Endothelial cell (in vitro differentiated cells): Measurements from ENCODE around the gene RAB1A. TPM values are rescaled to one million over a fixed set of nuclear protein-coding genes. Genes with fewer than 3 reads are reported as not detected.

ENCODE experiments used
- DNase-seq: peaks from one replicate; pipeline ENCODE4 v3.0.0; 2021; ENCODE audit warnings: low spot score
- H3K27ac Mint-ChIP-seq: one replicate; pipeline ENCODE4 v1.8.0; 2021; ENCODE audit warnings: mixed read lengths, inconsistent platforms; ENCODE audit not compliant: unreplicated experiment
- H3K27me3 Mint-ChIP-seq: one replicate; pipeline ENCODE4 v1.8.0; 2021; ENCODE audit warnings: mild to moderate bottlenecking, moderate library complexity, mixed read lengths, inconsistent platforms; ENCODE audit not compliant: unreplicated experiment
- H3K36me3 Mint-ChIP-seq: one replicate; pipeline ENCODE4 v1.8.0; 2021; ENCODE audit warnings: mild to moderate bottlenecking, low read depth, mixed read lengths, inconsistent platforms; ENCODE audit not compliant: unreplicated experiment
- H3K4me1 Mint-ChIP-seq: one replicate; pipeline ENCODE4 v1.8.0; 2021; ENCODE audit warnings: mild to moderate bottlenecking, mixed read lengths, inconsistent platforms; ENCODE audit not compliant: unreplicated experiment
- H3K4me3 Mint-ChIP-seq: one replicate; pipeline ENCODE4 v1.8.0; 2021; ENCODE audit warnings: mild to moderate bottlenecking, mixed read lengths, inconsistent platforms; ENCODE audit not compliant: unreplicated experiment
- H3K9me3 Mint-ChIP-seq: one replicate; pipeline ENCODE4 v1.8.0; 2021; ENCODE audit warnings: mixed read lengths, inconsistent platforms; ENCODE audit not compliant: unreplicated experiment
- CTCF ChIP-seq: fragments of 200-600 bp; sonication (generic); IDR thresholded peaks from one replicate; pipeline ENCODE4 v1.5.0; 2021; ENCODE audit warnings: antibody characterized with exemption; ENCODE audit not compliant: unreplicated experiment
- total RNA-seq: library from RNA; stranded (reverse); fragmentation: NEBNext Ultra II Directional; extraction: Animal tissue kit (Norgen Biotek cat#: 25700); gene quantifications from one replicate; pipeline ENCODE4 v1.2.1, GENCODE V29; 2021; ENCODE audit not compliant: unreplicated experiment

RAB1A gene
- total RNA-seq, 1 donor from 2014 or later, result 160 TPM

GRCh38 chr2:65056215-65057053 is 73.5 kb downstream of the RAB1A start, which contains the start of gene CEP68:
TSS of gene CEP68 (plus strand) at chr2:65056416. CDS start at chr2:65069445, 13,029 bp downstream.
- DNase-seq, result peak; percentile 94
- TF ChIP-seq CTCF, result no peak
- Mint-ChIP-seq H3K27ac (peak within 1 kb of the TSS; percentile 90), H3K36me3 (peaks cover 19% of the 10 kb centered on the region), H3K4me1 (peaks cover 48% of the 10 kb centered on the region), H3K9me3 (no peaks in the 10 kb centered on the region), H3K4me3 (peak within 1 kb of the TSS; percentile 96), H3K27me3 (peaks cover 20% of the 10 kb centered on the region)

- H3K27ac Mint-ChIP-seq, result peak overlapping the region; percentile 20
- H3K4me3 Mint-ChIP-seq, result peak overlapping the region; percentile 96
- no peak for DNase-seq
- no peaks in the 10 kb centered on the region for H3K9me3 Mint-ChIP-seq
- H3K36me3 Mint-ChIP-seq, result peaks cover 17% of the 10 kb centered on the region
- peaks cover 43% of the 10 kb centered on the region for H3K4me1 Mint-ChIP-seq
- no peak for TF ChIP-seq CTCF
- peaks cover 20% of the 10 kb centered on the region for H3K27me3 Mint-ChIP-seq
Measured at GRCh38 chr2:65055422-65056214, 74.3 kb downstream of the RAB1A start.

- Mint-ChIP-seq H3K36me3 (peaks cover 17% of the 10 kb centered on the region), H3K4me3 (peak overlapping the region; percentile 96), H3K9me3 (no peaks in the 10 kb centered on the region), H3K4me1 (peaks cover 38% of the 10 kb centered on the region), H3K27ac (no peak overlapping the region), H3K27me3 (peaks cover 20% of the 10 kb centered on the region)
- TF ChIP-seq CTCF, result no peak
- DNase-seq, result no peak
Measured at GRCh38 chr2:65054749-65055421, 75.0 kb downstream of the RAB1A start.

- DNase-seq, result no peak
- H3K36me3 Mint-ChIP-seq, result peaks cover 22% of the 10 kb centered on the region
- H3K27ac Mint-ChIP-seq, result no peak overlapping the region
- H3K9me3 Mint-ChIP-seq, result no peaks in the 10 kb centered on the region
- peaks cover 14% of the 10 kb centered on the region for H3K27me3 Mint-ChIP-seq
- TF ChIP-seq CTCF, result no peak
- H3K4me3 Mint-ChIP-seq, result no peak overlapping the region
- H3K4me1 Mint-ChIP-seq, result peaks cover 21% of the 10 kb centered on the region
Measured at GRCh38 chr2:65053199-65053598, 76.7 kb downstream of the RAB1A start.
